GM13977 (cell line): ENCODE results near the gene ACR.

Experiments used
- DNase-seq: peaks from one replicate; pipeline ENCODE4 v3.0.0; 2012; ENCODE audit warnings: low spot score
- in situ Hi-C: fragments of 300-500 bp; cut with MboI; formaldehyde crosslinking; loops from one replicate; pipeline ENCODE4 v1.12.0; 2022; ENCODE audit warnings: low sequenced_read_pairs, low pct_unique_long_range_greater_than_20kb, mixed read lengths, inconsistent platforms; ENCODE audit not compliant: unreplicated experiment
- TF ChIP-seq, protein P1 (sequence below): IDR thresholded peaks from 2 replicates; pipeline ENCODE4 v1.5.1; 2012; ENCODE audit warnings: mild to moderate bottlenecking, control low read depth; ENCODE audit not compliant: insufficient read depth; ENCODE audit errors: extremely low read depth, missing control alignments

The ACR gene

DNA sequence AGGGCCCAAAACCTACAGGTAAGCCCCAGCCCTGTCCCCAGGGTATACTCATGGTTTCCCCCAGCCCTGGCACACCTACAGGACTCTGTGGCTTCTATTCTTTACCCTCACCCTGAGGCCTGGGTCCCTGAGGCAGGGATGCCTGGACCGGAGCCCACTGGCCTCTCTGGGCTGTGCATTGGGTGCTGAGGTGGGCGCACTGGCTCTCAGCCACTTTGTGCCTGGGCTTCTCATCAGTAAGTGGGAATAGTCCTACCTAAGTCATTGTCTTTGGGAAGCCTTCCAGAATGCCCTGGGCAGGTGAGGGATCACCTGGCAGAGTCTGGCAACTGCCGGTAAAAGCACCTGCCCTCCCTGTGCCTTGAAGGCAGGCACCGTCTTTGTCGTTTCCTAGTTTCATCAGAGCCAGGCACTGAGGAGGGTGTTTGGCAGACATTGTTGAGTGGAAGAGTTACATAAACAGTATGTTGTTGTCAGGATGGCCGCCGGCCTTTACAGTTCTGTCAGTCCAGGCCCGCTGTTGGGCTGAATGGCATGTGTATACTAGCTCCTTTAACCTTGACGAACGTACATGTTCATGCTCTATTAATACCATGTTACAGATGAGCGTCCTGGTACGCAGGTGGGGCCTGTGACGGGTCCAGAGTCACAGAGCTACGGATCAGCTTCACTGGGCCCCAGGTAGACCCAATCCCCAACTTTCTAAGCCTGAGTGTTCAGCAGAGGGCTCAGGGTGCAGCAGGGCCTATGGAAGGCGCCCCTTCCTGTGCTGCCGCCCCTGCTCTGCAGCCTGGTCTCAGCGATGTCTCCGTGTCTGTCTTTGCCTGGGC, 42.4 kb upstream of the ACR start:
- in situ Hi-C loops: no loop called here
- TF ChIP-seq, protein P1, sequence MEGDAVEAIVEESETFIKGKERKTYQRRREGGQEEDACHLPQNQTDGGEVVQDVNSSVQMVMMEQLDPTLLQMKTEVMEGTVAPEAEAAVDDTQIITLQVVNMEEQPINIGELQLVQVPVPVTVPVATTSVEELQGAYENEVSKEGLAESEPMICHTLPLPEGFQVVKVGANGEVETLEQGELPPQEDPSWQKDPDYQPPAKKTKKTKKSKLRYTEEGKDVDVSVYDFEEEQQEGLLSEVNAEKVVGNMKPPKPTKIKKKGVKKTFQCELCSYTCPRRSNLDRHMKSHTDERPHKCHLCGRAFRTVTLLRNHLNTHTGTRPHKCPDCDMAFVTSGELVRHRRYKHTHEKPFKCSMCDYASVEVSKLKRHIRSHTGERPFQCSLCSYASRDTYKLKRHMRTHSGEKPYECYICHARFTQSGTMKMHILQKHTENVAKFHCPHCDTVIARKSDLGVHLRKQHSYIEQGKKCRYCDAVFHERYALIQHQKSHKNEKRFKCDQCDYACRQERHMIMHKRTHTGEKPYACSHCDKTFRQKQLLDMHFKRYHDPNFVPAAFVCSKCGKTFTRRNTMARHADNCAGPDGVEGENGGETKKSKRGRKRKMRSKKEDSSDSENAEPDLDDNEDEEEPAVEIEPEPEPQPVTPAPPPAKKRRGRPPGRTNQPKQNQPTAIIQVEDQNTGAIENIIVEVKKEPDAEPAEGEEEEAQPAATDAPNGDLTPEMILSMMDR: no peak
- no peak for DNase-seq

DNA sequence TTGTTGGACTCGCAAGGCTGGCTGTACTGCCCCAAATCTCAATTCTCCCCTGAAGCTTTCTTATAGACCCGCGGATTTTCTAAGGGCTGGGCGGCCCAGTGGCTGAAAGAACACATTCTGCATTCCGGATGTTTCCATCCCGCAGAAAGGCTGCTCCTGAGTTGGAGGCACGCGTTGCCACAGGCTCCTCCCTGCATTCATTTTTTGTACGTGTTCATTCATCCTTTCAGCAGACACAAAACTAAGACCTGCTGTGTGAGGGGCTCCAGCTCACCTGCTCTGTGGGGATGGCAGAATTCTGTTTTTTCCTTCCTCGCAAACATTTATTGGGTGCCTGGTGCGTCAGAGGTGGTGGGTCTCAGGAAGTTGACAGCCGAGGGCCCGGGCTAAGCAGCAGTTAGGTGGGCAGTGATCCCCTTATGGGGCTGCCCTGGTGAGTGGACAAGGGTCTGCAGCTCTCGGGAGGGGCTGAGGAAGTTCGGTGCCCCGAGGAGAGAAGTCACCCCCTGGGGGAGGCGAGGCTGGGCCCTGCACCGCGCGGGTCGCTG, 41.7 kb upstream of the ACR start:
- no peak for DNase-seq
- TF ChIP-seq, protein P1: no peak
- in situ Hi-C loops: no loop called here

DNA sequence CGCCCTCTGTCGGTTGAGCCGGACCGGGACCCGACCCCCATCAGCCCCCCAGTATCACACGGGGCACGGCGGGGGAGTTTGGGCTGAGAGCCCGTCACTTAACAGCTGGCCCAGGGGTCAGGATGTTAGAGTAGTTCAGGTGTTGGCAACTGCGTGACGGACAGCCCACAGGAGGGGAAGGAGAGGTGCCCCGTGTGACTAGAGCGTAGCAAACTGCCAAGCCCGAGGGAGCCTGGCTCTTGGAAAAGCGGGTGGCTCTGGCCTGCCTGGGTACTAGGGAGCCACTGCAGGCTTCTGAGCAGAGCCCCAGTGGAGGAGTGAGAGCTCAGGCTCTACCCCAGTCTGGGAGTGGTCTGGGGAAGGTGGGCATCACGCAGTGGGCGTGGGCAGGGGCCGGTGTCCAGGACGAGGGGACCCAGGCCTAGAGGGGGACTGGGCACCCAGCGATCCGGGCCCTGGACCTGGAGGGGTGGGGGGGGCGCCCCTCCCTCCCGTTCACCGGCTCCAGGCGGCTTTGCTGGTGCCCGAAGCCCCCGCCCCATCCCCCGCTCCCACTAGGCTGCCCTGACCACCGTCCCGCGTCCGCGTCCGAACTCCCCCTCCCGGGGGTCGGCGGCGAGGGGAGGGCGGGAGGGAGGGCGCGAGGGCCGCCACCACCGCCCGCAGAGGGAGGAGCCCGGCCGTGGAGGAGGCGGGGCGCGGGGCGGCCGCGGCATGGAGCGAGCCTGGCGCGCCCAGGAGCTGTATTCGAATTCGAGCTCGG, 41.0 kb upstream of the ACR start:
- DNase-seq: no peak
- TF ChIP-seq, protein P1: no peak
- in situ Hi-C loops: no loop called here

DNA sequence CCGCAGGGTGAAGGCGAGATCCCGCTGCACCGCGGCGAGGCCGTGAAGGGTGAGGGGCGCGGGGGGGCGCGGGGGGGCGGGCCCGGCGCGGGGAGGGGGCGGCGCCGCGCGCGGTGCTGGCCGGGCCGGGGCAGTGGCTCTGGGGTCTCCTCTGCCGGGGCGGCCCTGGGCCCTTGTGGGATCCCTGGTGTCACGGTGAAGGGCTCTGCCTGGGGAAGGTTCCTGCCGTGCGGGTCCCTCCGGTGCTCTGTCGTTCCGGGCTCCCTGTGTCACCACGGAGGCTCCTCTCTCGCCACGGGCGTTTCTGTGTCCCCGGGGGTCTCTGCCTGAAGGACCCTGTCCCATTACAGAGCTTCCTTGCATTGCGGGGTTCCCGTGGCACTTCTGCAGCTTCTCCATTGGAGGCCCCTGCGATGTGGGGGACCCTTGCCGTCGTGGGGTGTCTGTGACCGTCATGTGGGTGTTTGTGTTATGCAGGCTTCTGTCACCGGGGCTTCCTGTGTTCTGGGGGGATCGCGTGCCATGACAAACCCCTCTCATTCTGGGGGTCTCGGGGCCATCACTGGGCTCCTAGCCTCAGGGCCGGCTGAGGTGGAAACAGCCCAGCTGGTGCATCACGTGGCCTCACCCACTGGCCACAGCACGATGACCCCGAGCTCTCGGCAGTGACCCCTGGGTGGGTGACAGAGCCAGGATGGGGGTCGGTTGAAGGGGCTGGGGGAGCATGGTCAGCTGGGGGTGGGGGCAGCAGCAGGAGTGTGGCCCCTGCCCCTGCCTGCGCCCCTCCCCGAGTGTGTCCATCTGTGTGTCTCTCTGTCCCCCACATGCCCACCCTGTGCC, 40.1 kb upstream of the ACR start:
- in situ Hi-C loops: no loop called here
- no peak for DNase-seq
- TF ChIP-seq, protein P1: no peak

DNA sequence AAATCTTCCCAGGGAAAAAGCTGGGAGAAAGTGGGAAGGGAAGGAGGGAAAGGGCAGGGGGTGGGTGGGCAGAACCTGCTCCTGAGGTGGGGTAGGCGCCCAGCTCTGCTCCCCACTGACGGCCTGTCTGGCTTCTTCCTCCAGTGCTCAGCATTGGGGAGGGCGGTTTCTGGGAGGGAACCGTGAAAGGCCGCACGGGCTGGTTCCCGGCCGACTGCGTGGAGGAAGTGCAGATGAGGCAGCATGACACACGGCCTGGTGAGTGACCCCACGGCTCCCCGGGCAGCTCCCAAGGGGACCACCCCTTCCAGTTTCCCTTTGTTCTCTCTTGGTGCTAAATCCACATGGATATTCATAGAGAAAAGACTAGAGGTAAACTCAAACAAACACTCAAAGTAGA, 39.5 kb upstream of the ACR start:
- in situ Hi-C loops: no loop called here
- TF ChIP-seq, protein P1: no peak
- DNase-seq: no peak

DNA sequence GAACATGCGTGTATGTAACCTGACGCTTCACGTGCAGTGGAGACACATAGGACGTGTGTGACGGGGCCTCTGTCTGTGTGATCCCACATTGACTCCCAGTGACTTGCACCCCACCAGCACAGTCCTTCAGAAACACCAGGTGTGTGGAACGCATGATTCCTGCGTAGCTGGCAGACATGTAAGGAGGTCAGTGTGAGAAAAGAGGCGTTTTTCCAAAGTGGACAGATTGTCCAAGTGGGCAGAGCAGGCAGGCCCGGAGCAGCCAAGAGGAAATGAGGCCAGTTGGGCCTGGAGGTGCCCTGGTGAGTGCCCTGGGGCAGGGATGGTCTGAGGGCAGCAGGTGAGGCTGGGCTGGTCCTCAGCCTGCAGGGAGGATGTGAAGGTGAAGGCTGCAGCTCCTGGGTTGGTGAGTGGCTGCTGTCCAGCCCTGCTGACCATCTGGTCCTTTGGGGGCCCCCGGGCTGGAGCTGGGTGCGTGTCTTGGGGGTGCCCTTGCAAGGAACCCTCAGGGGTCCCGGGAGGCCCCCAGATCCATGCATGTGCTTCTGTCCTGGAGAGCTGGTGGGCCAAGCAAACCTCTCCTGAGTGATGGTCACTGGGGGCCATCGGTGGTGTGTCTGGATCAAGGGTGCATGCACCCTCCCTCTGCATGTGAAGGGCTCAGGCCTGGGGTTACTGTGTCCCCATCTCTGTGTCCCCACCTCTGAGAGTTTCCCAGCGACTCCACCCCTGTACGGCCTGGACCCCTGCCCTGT, 38.8 kb upstream of the ACR start:
- TF ChIP-seq, protein P1: no peak
- in situ Hi-C loops: no loop called here
- DNase-seq: no peak
